Stimulated activated CD4-positive, alpha-beta T cell treated with anti-CD3 and anti-CD28 coated beads, Interleukin-15, amount 100 ng/mL, for 24 hours (primary cell): ENCODE measurements around the gene OPTN.
"Not testable (repeated sequence)": the region's sequence is repeated elsewhere in the genome, so short reads cannot be mapped to it uniquely, and the experiment has no call there.

Source experiments
- DNase-seq: peaks from one replicate; pipeline ENCODE4 v3.0.0-alpha.2; 2020

Gene OPTN

DNA sequence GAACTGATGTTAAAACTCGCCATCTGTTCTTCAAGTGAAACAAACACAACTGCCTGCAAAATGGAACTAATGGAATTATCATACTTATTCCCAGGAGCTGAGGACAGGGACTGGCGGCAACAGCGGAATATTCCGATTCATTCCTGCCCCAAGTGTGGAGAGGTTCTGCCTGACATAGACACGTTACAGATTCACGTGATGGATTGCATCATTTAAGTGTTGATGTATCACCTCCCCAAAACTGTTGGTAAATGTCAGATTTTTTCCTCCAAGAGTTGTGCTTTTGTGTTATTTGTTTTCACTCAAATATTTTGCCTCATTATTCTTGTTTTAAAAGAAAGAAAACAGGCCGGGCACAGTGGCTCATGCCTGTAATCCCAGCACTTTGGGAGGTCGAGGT lies 36.7 kb downstream of the OPTN start:
- no peak for DNase-seq

DNA sequence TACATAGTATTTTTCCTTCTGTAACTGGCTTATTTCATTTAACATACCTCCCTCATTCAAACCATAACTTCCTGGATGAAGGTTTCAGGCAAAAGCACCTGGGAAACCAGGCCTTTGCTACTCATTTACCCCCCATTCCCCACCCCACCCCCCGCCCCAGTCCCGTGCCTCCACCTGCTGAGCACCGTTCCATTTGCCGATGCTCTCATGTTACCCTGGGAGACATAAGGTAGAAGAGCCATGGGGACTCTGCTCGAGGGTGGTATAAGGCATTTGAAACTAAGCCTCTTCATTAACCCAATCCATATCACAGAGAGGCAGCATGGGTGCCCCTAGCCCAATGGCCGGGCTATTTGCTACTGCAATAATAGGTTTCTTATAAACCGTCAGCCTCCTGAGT lies 39.2 kb downstream of the OPTN start:
- no peak for DNase-seq

DNA sequence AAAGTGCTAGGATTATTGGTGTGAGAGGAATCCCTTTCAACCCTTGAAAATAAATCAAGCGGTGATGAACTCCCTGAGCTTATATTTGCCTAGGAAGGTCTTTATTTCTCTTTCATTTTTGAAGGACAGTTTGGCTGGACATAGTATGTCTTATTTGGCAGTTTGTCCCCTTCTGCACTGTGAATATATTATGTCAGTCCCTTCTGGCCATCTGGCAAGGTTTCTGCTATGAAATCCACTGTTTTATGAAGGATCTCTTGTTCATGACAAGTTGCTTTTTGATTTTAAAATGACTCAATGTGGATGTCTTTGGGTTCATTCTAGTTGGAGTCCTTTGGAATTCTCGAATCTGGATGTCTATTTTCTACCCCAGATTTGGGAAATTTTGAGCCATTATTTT lies 39.7 kb downstream of the OPTN start:
- no peak for DNase-seq

DNA sequence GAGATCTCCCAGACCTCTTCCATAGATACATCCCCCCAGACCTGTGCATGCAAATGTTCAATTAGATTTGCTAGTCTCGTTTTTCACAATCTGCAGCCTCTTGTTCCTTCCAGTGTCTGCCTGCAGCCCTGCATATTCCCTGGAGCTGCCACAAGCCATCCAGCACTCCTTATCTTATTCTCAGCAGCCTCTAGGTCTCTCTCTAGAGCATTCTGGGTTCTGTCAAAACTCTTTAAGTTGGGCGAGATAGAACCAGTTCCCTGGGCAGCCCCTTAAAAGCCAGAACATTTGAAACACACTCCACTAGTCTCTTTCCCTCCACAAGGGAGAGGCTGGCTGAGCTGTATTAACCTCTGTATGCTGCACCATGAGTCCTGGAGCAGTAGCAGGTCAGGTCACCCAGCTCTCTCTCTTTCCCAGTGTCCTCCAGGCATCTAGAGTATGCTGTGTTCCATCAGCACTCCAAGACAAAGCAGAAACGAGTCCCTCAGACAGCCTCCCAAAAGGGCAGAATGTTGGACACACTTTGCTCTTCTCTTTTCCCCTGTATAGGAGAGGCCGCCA lies 40.7 kb downstream of the OPTN start:
- no peak for DNase-seq

DNA sequence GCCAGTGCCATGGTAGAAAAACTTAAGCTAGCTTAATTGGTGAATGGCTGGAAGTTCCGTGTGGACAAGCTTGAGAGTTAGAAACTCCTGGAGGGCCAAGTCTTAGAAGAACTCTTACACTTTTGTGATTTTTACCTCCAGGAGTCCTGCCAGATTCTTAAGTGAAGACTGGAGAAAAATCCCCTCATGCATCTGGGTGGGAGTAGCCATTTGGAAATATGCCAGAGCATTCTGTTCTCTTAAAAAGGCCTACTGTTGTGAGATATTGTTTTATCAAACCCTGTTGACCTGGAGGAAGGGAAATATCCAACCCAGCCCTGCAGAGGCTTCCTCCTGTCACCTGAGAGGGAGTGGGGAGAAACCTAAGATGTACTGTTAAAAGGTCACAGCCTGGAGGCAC lies 43.8 kb downstream of the OPTN start:
- DNase-seq, result no peak

DNA sequence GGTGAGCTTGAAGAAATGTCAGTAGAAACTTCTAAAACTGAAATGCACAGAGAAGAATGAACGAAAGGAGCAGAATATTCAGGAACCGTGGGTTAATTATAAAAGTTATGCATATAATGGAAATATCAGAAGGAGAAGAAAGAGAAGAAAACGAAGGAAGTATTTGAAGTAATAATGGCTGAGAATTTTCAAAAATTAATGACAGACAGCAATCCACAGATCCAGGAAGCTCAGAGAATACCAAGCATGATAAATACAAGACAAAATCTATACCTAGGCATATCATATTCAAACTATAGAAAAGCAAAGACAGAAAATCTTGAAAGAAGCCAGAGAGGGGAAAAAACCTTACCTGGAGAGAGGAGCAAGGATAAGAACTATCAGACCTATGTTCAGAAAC lies 44.9 kb downstream of the OPTN start:
- DNase-seq, result no peak

DNA sequence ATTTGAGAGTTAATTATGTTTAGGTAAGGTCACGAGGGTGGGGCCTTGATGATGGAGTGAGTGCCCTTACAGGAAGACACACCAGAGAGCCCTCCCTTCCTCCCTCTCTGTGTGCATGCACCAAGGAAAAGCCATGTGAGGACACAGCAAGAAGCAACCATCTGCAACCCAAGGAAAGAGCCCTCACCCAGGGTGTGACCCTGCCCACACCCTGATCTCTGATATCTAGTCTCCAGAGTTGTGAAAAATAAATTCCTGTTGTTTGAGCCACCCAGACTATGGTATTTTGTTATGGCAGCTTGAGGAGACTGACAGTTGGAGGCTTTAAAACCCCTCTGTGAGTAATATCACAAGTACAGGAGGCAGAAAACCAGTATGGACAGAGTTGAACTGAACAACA lies 46.4 kb downstream of the OPTN start:
- DNase-seq, result no peak

DNA sequence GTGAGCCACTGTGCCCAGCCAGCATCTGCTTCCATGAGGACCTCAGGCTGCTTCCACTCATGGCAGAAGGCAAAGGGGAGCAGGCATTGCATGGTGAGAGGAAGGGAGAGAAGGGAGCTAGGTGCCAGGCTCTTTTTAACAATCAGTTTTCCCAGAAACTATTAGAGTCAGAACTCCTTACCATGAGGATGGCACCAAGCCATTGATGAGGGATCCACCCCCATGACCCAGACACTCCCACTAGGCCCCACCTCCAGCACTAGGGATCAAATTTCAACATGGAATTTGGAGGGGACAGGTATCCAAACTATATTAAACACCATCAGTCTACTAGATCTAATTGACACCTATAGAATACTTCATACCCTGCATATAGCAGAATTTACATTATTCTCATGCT lies 47.2 kb downstream of the OPTN start:
- no peak for DNase-seq

DNA sequence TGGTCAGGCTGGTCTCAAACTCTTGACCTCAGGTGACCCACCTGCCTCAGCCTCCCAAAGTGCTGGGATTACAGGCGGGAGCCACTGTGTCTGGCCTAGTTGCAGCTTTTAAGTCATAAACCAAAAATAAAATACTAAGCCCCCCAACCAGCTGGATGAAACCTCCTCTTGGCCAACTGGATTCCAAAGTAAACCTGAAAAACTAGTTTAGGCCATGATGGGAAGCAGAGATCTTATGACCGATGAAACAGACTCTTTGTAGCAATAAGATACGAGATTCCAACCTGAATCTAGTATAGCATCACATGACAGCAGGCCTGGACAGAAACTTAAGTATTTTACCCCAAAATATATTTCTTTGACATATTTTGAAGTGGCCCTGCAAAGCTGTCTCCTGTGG lies 52.3 kb downstream of the OPTN start:
- no peak for DNase-seq

DNA sequence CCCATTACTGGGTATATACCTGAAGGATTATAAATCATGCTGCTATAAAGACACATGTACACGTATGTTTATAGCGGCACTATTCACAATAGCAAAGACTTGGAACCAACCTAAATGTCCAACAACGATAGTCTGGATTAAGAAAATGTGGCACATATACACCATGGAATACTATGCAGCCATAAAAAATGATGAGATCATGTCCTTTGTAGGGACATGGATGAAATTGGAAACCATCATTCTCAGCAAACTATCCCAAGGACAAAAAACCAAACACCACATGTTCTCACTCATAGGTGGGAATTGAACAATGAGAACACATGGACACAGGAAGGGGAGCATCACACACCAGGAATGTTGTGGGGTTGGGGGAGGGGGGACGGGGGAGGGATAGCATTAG lies 55.9 kb downstream of the OPTN start:
- DNase-seq, result not testable (repeated sequence)

DNA sequence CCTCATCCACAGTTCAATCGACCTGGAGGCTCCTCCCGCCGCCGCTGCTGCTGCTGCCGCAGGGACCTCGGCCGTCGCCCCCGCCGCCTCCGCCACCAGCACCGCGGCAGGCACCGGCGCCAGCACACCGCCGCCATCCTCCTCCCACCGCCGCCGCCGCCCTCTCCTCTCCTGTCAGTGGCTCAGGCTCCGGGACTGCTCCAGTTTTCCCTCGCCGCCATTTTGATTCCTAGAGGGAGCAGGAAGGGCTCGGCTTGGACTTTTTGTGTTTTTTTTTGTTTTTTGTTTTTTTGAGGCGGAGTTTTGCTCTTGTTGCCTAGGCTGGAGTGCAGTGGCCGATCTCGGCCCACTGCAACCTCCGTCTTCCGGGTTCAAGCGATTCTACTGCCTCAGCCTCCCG lies 58.4 kb downstream of the OPTN start:
- peak; percentile 15 for DNase-seq

DNA sequence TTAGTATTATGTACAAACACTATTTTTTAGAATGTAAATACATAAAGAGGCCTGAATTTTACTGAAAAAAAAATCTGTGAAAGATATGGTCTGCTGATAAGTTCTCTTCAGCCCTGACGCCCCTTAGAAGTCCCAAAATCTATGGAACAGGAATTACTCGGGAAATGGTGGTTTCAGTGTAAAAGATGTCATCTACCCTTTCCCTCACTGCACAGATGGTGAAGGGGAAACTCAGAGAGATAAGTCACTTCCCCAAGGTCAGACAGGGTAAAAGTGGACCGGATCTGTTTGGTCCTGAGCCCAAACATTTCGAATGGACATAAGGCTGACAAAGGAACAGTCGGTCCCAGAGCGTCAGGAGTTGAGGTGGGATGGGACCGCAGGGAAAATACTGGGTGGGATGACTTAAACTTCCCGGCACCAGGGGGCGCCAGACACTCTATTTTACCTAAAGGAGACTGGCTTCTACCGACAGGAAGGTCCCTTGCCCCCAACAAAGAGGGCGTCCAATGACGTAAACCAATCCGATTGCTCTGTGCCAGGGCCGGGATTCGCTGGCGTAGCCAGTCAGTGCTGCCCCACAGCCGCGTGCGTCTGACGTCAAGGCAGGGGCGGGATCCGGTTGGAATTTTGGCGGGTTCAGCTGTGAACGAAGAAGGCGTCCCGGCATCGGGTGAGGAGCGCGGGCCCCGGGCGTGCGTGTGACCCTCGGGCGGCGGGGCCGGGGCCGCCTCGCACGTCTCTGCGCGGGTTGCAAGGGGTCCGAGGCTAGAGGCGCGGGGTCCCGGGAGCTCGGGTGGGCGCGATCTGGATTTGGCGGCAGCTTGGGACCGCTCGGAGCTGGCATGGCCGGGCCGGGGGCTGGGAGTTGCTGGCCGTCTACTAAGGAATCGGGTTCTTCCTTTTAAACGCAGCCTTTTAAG lies 61.2 kb downstream of the OPTN start, which contains the start of gene MCM10:
Gene MCM10 (plus strand): TSS at position 625 of the 923 bp plus-strand sequence. CDS start 2,645 bp downstream, outside the sequence.
- DNase-seq, result peak; percentile 99

DNA sequence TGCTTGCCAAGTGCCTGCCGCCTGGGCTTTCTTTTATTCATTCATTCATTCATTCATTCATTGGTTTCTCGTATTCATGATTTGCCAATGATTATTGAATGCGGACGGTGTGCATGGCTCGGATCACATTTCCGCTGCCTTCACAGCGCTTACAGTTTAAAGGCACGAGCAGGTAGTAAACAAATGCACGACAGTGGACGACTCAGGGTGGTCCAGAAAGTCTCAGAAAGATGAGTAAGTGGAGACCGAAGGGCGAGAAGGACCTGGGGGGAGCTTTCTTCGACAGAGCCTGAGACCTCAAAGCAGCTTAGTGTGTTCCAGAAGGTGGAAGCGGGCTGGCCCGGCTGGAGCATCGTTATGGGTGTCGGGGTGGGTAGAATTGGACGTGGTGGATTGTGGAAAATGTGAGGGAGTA lies 61.9 kb downstream of the OPTN start:
- no peak for DNase-seq

DNA sequence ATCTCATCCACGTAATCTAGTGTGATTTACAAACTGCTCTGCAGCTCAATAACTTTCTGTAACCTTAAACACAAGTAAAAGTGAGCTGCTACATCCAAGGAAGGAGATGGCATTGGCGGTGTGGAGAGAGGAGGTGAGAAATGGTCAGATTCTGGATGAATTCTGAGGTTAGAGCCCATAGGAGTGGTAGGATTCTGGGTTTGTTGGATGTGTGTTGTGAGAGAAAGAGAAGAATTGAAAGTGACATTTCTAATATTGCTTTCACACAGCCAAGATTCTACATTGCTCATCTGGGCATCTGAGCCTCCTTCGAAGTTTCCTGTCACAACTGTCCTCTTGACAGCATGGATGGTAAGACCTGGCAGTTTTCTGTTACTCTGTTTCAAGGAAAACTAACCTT lies 63.9 kb downstream of the OPTN start:
- no peak for DNase-seq

DNA sequence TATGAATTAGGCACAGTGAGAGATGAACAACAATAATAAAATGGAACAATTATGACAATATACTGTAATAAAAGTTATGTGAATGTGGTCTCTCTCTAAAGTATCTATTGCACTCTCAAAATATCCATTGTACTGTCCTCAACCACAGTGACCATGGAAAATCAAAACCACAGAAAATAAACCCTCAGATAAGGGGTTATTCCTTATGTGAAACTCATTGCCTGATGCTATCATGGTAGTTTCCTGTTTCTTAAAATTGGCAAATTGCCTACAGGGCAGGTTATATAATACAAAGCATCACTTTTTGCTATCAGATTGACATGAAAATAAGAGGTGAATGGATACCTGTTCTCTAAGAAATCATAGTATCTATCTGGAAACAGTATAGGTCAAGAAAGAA lies 65.2 kb downstream of the OPTN start:
- no peak for DNase-seq

DNA sequence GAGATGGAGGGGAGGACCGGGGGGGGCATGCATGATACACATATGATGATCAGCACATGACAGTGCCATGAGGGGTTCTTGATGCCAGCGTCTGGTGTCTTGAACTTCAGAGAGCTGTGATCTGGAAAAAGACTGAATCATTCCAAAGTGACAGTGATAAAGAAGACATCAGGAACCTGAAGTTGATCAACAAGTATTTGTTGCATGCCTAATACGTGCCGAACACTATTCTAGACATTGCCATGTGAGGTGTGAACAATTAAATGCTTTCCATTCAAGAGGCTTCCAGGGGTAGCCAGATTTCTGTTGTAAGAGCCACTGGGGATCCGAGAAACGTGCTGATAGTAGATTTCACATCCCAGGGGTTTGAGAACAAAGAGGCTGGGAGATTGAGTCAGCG lies 67.6 kb downstream of the OPTN start:
- DNase-seq, result no peak

DNA sequence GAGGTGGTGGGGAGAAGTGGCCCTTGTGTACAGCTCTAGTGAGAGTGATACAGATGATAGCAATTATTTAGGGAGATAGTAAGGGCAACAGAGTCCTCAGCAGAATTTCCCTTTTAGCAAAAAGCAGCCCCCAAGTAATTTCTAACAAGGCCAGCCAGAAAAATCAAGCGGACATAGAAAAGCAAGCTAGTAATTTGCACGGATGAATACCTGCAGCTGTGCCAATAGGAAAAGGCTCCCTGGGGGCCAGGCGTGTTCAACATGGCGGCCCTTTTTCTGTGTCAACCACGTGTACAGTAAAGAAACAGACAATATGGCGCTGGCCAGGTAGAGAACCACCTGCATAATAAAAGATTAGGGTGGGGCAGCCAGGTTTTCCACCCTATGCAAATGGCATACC lies 68.8 kb downstream of the OPTN start:
- no peak for DNase-seq

DNA sequence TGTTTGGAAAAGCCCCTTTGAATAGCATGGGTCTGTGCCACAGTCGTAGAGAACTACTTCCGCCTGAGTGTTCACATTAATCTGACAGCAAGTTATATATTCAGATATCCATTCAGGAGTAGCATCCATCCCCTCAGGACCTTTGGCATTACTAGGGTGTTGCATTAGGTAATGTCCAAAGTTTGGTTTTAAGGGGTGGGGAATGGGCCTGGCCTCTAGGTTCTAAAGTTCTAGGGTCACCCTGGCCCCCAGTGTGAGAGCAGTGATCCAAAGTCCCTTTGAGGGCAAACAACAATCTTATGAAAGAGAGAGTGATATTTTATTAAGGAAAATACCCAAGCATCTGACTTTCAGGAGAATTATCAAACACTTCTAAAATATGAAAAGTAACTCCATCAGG lies 73.7 kb downstream of the OPTN start:
- no peak for DNase-seq

DNA sequence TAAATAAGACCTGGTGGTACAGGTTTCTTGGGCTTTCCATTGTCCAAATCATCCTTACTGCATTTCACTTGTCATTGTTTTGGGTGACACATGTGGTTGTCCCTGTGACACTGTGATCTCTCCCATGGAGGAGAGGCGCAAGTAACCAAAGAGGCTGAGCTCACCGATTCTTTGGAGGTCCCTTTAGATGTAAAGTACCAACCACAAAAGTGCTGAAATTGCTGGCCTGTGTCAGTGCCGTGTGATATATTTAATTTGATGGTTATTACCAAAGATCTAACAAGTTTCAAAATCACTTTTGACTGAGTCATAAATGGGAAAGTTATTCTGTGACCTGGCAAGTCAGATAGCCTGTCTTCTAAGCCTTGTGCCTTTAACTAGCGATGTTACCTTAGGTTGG lies 80.8 kb downstream of the OPTN start:
- peak; percentile 30 for DNase-seq

DNA sequence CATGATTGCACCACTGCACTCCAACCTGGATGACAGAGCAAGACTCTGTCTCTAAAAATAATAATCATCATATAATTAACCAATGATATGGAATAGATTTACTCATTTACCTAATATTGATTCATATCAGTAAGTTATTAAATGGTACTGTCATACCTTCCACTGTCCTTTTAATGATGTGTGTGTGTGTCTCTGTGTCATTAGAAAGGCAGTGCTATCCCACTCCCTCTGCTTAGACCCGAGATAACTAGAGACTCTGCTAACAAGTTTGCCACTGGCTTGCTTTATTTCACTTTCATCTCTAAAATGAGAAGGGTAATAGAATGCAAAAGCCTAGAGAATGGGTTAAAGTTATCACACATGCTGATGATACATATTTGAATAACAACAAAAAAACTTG lies 82.5 kb downstream of the OPTN start:
- DNase-seq, result no peak

DNA sequence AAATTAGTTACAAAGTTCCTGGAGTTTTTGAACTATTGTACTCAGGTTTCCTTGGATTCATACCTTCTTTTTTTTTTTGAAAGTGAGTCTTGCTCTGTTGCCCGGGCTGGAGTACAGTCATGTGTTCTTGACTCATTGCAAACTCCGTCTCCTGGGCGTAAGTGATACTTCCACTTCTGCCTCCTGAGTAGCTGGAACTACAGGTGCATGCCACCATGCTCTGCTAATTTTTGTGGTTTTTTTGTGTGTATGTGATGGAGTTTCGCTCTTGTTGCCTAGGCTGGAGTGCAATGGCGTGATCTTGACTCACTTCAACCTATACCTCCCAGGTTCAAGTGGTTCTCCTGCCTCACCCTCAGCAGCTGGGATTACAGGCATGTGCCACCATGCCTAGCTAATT lies 83.7 kb downstream of the OPTN start:
- DNase-seq, result no peak

DNA sequence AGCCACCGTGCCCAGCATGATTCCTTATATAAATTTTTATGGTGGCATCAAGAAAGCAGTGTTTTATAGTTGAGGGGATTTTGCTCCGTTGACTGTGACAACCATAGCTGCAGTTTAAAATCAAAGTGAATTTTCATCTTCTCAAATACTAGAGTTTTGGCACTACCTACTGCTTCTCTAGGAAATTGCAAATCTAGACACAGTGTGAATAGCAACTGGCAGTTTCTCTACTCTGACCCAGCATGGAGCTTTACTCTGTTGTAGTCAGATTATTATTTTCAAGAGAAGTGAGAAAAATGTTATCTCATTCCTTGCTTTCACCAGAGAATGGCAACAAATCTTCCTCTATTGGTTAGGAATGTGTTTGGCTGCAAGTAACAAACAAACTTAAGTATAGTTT lies 84.3 kb downstream of the OPTN start:
- no peak for DNase-seq

DNA sequence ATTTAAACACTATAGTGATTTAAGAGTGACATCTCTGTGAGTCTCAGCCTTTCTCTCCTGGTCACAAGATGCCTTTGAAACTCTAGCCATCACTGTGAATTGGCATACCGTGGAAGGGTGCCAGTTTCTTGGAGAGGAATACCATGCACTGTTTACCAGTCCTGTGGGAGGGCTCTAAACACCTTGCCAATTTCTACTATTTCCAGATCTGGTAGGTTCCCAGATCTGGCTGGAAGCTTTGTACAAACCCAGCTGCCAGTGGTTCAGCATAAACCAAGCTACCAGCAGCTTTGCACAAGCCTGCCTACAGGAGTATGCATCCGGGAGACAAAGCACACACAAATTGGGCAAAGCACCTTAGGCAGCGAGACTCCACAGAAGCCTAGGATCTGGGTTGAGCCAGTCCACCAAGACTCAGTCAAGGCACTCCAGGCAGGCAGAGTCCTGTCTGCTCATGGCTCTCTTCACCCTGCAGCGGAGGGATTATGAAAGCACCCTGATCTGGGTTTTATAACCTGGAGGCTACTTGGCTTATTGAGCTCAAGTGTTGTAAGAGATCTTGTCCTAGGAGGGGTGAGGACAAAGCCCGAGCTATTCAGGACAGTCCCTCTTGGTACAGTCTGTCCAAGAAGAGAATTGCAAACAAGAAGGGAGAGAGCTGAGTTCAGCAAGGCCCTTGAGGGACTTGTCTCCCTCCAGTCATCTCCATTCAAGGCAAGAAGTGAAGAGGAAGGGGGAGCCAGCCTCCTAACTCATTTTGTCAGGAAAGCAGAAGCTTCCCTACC lies 85.0 kb downstream of the OPTN start:
- DNase-seq, result no peak

DNA sequence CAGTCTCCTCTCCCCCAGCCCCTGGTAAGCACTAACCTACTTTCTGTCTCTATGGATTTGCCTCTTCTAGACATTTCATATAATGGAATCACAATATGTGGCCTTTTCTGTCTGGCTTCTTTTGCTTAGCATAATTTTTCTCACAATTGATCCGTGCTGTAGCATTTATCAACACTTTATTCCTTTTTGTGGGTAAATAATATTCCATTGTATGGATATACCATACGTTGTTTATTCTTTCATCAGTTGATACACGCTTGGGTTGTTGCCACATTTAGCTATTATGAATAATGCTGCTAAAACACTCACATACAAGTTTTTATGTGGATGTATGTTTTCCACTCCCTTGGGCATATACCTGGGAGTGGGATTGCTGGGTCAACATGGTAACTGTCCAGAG lies 87.2 kb downstream of the OPTN start:
- DNase-seq, result no peak
